Progenitor cell of endocrine pancreas (in vitro differentiated cells): ENCODE data around the gene STS. TPM values are rescaled to one million over a fixed set of nuclear protein-coding genes. Genes with fewer than 3 reads are reported as not detected.
"Not testable (repeated sequence)": the region's sequence is repeated elsewhere in the genome, so short reads cannot be mapped to it uniquely, and the experiment has no call there.

ENCODE experiments used
- DNase-seq: peaks from one replicate; pipeline ENCODE4 v3.0.0; 2021; ENCODE audit warnings: low spot score; ENCODE audit not compliant: unreplicated experiment
- H3K27ac Mint-ChIP-seq: 2 replicates; pipeline ENCODE4 v1.8.0; 2021; ENCODE audit warnings: mild to moderate bottlenecking, moderate library complexity, mixed read lengths
- H3K27me3 Mint-ChIP-seq: 2 replicates; pipeline ENCODE4 v1.8.0; 2021; ENCODE audit warnings: mixed read lengths
- H3K36me3 Mint-ChIP-seq: 2 replicates; pipeline ENCODE4 v1.8.0; 2022; ENCODE audit warnings: mixed read lengths; ENCODE audit not compliant: insufficient read depth
- H3K4me1 Mint-ChIP-seq: 2 replicates; pipeline ENCODE4 v1.8.0; 2021; ENCODE audit warnings: low read depth, mixed read lengths
- H3K4me3 Mint-ChIP-seq: 2 replicates; pipeline ENCODE4 v1.8.0; 2021; ENCODE audit warnings: low read depth, mild to moderate bottlenecking, moderate library complexity, mixed read lengths
- H3K9me3 Mint-ChIP-seq: 2 replicates; pipeline ENCODE4 v1.8.0; 2021; ENCODE audit warnings: low read depth, mixed read lengths
- total RNA-seq: library from RNA; stranded (reverse); gene quantifications from 2 replicates; pipeline ENCODE4 v1.2.1, GENCODE V29; 2021
- TF ChIP-seq, protein P1 (sequence below): fragments of 200-600 bp; sonication (generic); IDR thresholded peaks from one replicate; pipeline ENCODE4 v1.5.0; 2021; ENCODE audit warnings: antibody characterized with exemption, mild to moderate bottlenecking; ENCODE audit not compliant: unreplicated experiment

The STS gene
- total RNA-seq, 1 donor from 2014 or later = 7.8 TPM

DNA sequence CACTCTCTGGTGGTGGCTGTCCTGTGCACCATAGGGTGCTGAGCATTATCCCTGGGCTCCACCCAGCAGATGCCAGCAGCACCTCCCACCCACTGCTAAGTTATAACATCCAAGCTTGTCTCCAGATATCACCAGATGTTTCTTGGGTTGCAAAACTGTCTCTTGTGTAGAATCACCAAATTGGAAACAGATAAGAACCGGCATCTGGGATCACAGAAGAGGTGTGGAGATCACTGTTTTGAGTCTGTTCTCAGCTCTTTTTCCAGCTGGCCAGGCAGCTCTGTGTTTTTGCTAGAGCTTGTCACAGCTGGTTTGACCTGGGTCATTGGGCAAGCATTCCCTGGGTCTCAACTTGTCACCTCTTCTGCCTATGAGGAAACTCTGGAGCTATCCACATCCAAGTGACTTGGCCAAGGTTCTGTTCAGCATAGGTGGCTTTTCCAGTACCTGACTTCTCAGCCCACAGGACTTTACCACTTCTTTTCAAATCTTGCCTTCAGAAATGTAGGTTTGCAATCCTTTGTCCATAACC is 15.7 kb downstream of the STS start:
- no peak for DNase-seq
- no peak overlapping the region for H3K4me3 Mint-ChIP-seq
- TF ChIP-seq, protein P1, sequence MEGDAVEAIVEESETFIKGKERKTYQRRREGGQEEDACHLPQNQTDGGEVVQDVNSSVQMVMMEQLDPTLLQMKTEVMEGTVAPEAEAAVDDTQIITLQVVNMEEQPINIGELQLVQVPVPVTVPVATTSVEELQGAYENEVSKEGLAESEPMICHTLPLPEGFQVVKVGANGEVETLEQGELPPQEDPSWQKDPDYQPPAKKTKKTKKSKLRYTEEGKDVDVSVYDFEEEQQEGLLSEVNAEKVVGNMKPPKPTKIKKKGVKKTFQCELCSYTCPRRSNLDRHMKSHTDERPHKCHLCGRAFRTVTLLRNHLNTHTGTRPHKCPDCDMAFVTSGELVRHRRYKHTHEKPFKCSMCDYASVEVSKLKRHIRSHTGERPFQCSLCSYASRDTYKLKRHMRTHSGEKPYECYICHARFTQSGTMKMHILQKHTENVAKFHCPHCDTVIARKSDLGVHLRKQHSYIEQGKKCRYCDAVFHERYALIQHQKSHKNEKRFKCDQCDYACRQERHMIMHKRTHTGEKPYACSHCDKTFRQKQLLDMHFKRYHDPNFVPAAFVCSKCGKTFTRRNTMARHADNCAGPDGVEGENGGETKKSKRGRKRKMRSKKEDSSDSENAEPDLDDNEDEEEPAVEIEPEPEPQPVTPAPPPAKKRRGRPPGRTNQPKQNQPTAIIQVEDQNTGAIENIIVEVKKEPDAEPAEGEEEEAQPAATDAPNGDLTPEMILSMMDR = no peak
- H3K36me3 Mint-ChIP-seq = peaks cover 1% of the 10 kb centered on the region
- no peak overlapping the region for H3K27ac Mint-ChIP-seq
- H3K4me1 Mint-ChIP-seq = peaks cover 4% of the 10 kb centered on the region
- no peaks in the 10 kb centered on the region for H3K27me3 Mint-ChIP-seq
- no peaks in the 10 kb centered on the region for H3K9me3 Mint-ChIP-seq

DNA sequence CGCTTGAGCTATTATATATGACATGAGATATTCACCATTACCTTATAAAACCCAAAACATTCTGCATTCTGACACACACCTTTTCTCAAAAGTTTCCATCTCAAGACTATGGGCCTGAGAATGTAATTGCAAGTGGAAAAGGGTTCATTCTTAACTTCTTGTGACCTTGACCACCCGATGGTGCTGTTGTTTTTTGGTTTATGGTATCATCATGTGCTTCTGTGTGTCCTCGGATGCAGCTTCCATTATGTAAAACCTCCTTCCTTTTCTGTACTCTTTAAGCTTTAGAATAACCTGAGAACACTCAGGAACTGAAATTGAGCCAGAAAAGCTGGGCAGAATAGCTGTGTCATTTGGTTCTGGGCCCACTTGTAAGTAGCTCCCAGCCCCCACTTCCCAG is 16.7 kb downstream of the STS start:
- H3K36me3 Mint-ChIP-seq = peaks cover 1% of the 10 kb centered on the region
- no peak for DNase-seq
- H3K27ac Mint-ChIP-seq = peak overlapping the region; percentile 41
- H3K4me3 Mint-ChIP-seq = no peak overlapping the region
- TF ChIP-seq, protein P1 = no peak
- H3K4me1 Mint-ChIP-seq = no peaks in the 10 kb centered on the region
- H3K27me3 Mint-ChIP-seq = no peaks in the 10 kb centered on the region
- H3K9me3 Mint-ChIP-seq = peaks cover 2% of the 10 kb centered on the region

DNA sequence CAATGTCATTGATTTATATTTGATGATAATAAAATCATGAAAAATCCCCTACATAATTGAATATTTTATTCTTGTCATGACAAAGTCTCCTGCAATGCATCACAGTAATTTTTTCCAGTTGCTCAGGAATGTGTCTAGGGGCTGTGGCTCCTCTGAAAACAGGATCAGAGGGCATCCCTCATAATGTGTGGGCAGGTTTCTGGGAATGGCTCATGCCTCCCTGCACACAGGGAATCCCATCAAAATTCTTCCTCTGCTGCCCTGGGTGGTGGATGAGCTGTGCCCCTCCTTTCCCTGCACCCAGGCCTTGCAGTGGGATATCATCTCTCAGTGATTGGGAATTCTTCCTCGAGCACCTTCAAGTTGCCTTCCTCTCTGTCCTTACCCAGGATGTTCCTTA is 20.9 kb downstream of the STS start:
- TF ChIP-seq, protein P1 = no peak
- H3K9me3 Mint-ChIP-seq = peaks cover 6% of the 10 kb centered on the region
- no peak overlapping the region for H3K27ac Mint-ChIP-seq

DNA sequence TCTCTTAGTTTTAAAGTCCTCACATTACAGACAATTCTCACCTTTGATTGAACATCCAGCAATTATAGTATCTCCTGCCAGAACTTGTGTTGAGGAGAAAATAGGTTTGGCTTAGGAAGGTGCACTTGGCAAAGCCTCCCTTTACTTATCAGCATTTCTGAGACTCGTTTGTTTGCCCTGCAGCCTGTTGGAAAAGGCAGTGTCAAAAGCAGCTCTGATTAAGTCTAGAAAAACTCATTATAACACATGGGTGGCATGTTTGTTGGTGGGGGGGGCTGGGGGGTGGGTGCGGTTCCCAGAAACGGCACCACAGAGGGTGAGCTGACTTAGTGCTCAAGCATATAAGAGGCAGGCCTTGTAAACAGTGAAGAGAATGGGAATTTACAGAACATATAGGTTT is 22.1 kb downstream of the STS start:
- Mint-ChIP-seq H3K27ac (no peak overlapping the region), H3K4me3 (no peak overlapping the region), H3K9me3 (peaks cover 6% of the 10 kb centered on the region), H3K36me3 (peaks cover 1% of the 10 kb centered on the region), H3K27me3 (no peaks in the 10 kb centered on the region), H3K4me1 (peaks cover 5% of the 10 kb centered on the region)
- DNase-seq = no peak
- TF ChIP-seq, protein P1 = no peak

More for the DNA sequence above, 20.9 kb downstream of the STS start:
- Mint-ChIP-seq H3K36me3 (peaks cover 1% of the 10 kb centered on the region), H3K4me1 (peaks cover 5% of the 10 kb centered on the region), H3K4me3 (no peak overlapping the region), H3K27me3 (no peaks in the 10 kb centered on the region)
- no peak for DNase-seq

DNA sequence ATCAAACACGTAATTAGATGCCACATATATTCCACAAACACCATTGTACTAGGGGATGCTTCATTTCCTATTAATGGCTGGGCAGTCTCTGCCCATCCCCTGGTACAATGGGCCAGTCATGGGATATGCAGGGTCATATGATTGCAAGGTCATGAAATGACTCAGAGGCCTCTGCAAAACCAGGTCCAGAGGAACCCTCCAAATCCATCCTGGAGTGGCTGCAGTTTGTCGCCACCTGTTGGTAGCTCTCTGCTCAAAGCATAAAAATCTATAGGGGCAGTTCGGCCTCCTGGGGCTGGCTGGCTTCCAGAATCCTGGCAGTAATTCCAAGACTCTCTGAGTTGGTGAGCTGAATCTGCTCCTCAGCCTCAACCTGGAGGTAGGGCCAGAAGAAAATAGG is 23.4 kb downstream of the STS start:
- no peak for DNase-seq
- Mint-ChIP-seq H3K9me3 (peaks cover 6% of the 10 kb centered on the region), H3K36me3 (peaks cover 1% of the 10 kb centered on the region), H3K4me1 (peaks cover 5% of the 10 kb centered on the region), H3K4me3 (no peak overlapping the region), H3K27ac (no peak overlapping the region), H3K27me3 (no peaks in the 10 kb centered on the region)
- TF ChIP-seq, protein P1 = peak; percentile 45

DNA sequence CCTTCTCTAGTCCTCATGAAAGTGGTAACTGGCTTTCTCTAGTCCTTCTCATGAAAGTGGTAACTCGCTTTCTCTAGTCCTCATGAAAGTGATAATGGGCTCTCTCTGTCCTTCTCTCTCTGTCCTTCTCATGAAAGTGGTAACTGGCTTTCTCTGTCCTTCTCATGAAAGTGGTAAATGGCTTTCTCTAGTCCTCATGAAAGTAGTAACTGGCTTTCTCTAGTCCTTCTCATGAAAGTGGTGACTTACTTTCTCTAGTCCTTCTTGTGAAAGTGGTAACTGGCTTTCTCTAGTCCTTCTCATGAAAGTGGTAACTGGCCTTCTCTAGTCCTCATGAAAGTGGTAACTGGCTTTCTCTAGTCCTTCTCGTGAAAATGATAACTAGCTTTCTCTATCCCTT is 31.3 kb downstream of the STS start:
- not testable (repeated sequence) for DNase-seq, H3K36me3 Mint-ChIP-seq, H3K9me3 Mint-ChIP-seq, H3K27me3 Mint-ChIP-seq, H3K27ac Mint-ChIP-seq, H3K4me3 Mint-ChIP-seq, H3K4me1 Mint-ChIP-seq
